Stomach (tissue), 9 donors: Measurements from ENCODE around the gene CORT. TPM values are rescaled to one million over a fixed set of nuclear protein-coding genes. Genes with fewer than 3 reads are reported as not detected.
A peak's percentile ranks its signal among the peaks of the same experiment; 100 is the strongest.
"Not testable (repeated sequence)": the region's sequence is repeated elsewhere in the genome, so short reads cannot be mapped to it uniquely, and the experiment has no call there.

Experiments
- DNase-seq, 2 donors: peaks; one replicate each; pipeline versions ENCODE4 v3.0.0 to v3.0.0-alpha.2; 2013 to 2019
- H3K27ac ChIP-seq, 5 donors: fragments of 200-600 bp in 4 of 5; sonication (generic) in 4 of 5; one replicate each; pipeline ENCODE4 v1.5.1; 2013 to 2019; ENCODE audit warnings: mild to moderate bottlenecking in 1 of 5, moderate library complexity in 1 of 5
- H3K27me3 ChIP-seq, 3 donors: fragments of 200-600 bp; sonication (generic); one replicate each; pipeline ENCODE4 v1.5.1; 2017 to 2019; ENCODE audit warnings: mixed run types in 1 of 3
- H3K36me3 ChIP-seq, 4 donors: fragments of 200-600 bp; sonication (generic); 1 replicate in 3 of 4; 2 replicates in 1 of 4; pipeline ENCODE4 v1.5.1; 2016 to 2019
- H3K4me1 ChIP-seq, 4 donors: fragments of 200-600 bp; sonication (generic); one replicate each; pipeline ENCODE4 v1.5.1; 2016 to 2019
- H3K4me3 ChIP-seq, 4 donors: fragments of 200-600 bp; sonication (generic) in 3 of 4; one replicate each; pipeline ENCODE4 v1.5.1; 2016 to 2019; ENCODE audit warnings: mild to moderate bottlenecking in 1 of 4
- H3K9me3 ChIP-seq, 4 donors: fragments of 200-600 bp; sonication (generic); one replicate each; pipeline ENCODE4 v1.5.1; 2016 to 2019
- CTCF ChIP-seq, 7 experiments: fragments of 450-650 bp in 4 of 7; fragments of 200-600 bp in 3 of 7; sonication (generic) in 3 of 7; IDR thresholded peaks; one replicate each; pipeline ENCODE4 v1.5.1; 2016 to 2019; ENCODE audit warnings: antibody characterized with exemption in 7 of 7, control low read depth in 2 of 7, mild to moderate bottlenecking in 1 of 7
- EP300 ChIP-seq: sonication (generic); formaldehyde crosslinking; IDR thresholded peaks from one replicate; pipeline ENCODE4 v1.6.1; 2017; ENCODE audit warnings: antibody characterized with exemption
- POLR2A ChIP-seq, 4 donors: fragments of 450-650 bp; IDR thresholded peaks; one replicate each; pipeline ENCODE4 v1.6.1; 2016; ENCODE audit warnings: antibody characterized with exemption in 4 of 4, control low read depth in 2 of 4, mild to moderate bottlenecking in 1 of 4, moderate library complexity in 1 of 4
- POLR2AphosphoS5 ChIP-seq, 3 donors: sonication (generic); formaldehyde crosslinking; IDR thresholded peaks; one replicate each; pipeline ENCODE4 v1.6.1; 2016; ENCODE audit warnings: antibody characterized with exemption in 3 of 3
- WGBS, 5 donors: extraction: QIAGEN DNeasy Blood & Tissue Kit in 3 of 5; methylation state at CpG; one replicate each; pipeline versions ENCODE4 v1.1.5 to v1.1.7; 2013 to 2018; 5-methylcytosine and 5-hydroxymethylcytosine counted together
- intact Hi-C: fragments of 100-400 bp; cut with DNase I; formaldehyde crosslinking; loops from one replicate; pipeline ENCODE4 v1.15.1; 2023; ENCODE audit warnings: low total_unique reads
- polyA plus RNA-seq, 3 donors: library from polyadenylated mRNA; stranded (reverse); fragments of 200-250 nt; gene quantifications; one replicate each; pipeline ENCODE4 v1.2.3, GENCODE V29; 2013
- total RNA-seq, 5 donors: library from RNA; depleted of rRNA; stranded (reverse); fragments of >200 nt; gene quantifications; one replicate each; pipeline versions ENCODE4 v1.1.0 to v1.2.3, GENCODE V29; 2014 to 2016
- donor health status: healthy with polysubstance abuse.
- donor health status: Bipolar disorder and iron deficiency.
- donor health status: healthy.

Gene CORT
- total and polyA plus RNA-seq, 8 donors = 0.40 to 4.0 (median 1.7) TPM; not detected in 4

- no peaks in the 10 kb centered on the region for H3K27me3 ChIP-seq
- peak in 1 of 2 donors; percentile 50 for DNase-seq
- H3K36me3 ChIP-seq = peaks cover 15 to 37% (median 29%) of the 10 kb centered on the region in 4 donors
- H3K4me1 ChIP-seq = peaks cover 0 to 6% (median 0%) of the 10 kb centered on the region in 4 donors
- H3K9me3 ChIP-seq = no peaks in the 10 kb centered on the region
- intact Hi-C loops = no loop called here
- TF ChIP-seq POLR2A (IDR thresholded peaks at IDR 0.05) = no peak
- no peak for TF ChIP-seq POLR2AphosphoS5 (IDR thresholded peaks at IDR 0.05)
- no peak for TF ChIP-seq CTCF (IDR thresholded peaks at IDR 0.05)
- no peak for TF ChIP-seq EP300
- no peak overlapping the region for H3K27ac ChIP-seq
- WGBS, 5 donors = 65 to 70% (median 67%) methylated on average over 7 to 9 of the region's 9 CpGs
- H3K4me3 ChIP-seq = no peak overlapping the region
Observed at GRCh38 chr1:10424034-10424433, 25.8 kb upstream of the CORT start.

GRCh38 chr1:10424651-10425050, 25.2 kb upstream of the CORT start:
- no peak for DNase-seq
- intact Hi-C loops = loop anchor here (5.0 kb wide), 1 partner anchor 47 kb away; no protein-coding TSS in a partner anchor
- no peak overlapping the region for H3K4me3 ChIP-seq

GRCh38 chr1:10425826-10426534, 23.9 kb upstream of the CORT start:
- H3K9me3 ChIP-seq, H3K27ac ChIP-seq, DNase-seq, H3K27me3 ChIP-seq, H3K4me3 ChIP-seq: not testable (repeated sequence)
- H3K36me3 ChIP-seq = peaks cover 5 to 18% (median 10%) of the 10 kb centered on the region in 4 donors
- H3K4me1 ChIP-seq = peaks cover 6 to 18% (median 13%) of the 10 kb centered on the region in 4 donors
- WGBS, 5 donors = 60 to 84% (median 79%) methylated on average over 10 to 21 of the region's 21 CpGs
- intact Hi-C loops = loop anchor here (5.0 kb wide), 1 partner anchor 49 kb away; no protein-coding TSS in a partner anchor

More at GRCh38 chr1:10424651-10425050, 25.2 kb upstream of the CORT start:
- 82 to 89% (median 84%) methylated on average over 8 of the region's 8 CpGs for WGBS, 5 donors
- Histone ChIP-seq H3K36me3 (peaks cover 10 to 31% (median 23%) of the 10 kb centered on the region in 4 donors), H3K9me3 (no peaks in the 10 kb centered on the region), H3K27ac (no peak overlapping the region), H3K27me3 (no peaks in the 10 kb centered on the region), H3K4me1 (peaks cover under 1 to 10% (median 2%) of the 10 kb centered on the region in 4 donors)
- no peak for TF ChIP-seq CTCF (IDR thresholded peaks at IDR 0.05)
- no peak for TF ChIP-seq POLR2A (IDR thresholded peaks at IDR 0.05)

- Histone ChIP-seq H3K4me1 (peaks cover 11 to 23% (median 18%) of the 10 kb centered on the region in 4 donors), H3K36me3 (peaks cover under 1 to 13% (median 5%) of the 10 kb centered on the region in 4 donors)
- H3K27me3 ChIP-seq, H3K4me3 ChIP-seq, DNase-seq, H3K9me3 ChIP-seq, H3K27ac ChIP-seq: not testable (repeated sequence)
- intact Hi-C loops = loop anchor here (5.0 kb wide), 1 partner anchor 49 kb away; no protein-coding TSS in a partner anchor
- WGBS, 5 donors = 87 to 100% (median 96%) methylated on average over 1 to 21 of the region's 21 CpGs; no CpG with 5 or more reads in 1 of the 5 donors
Observed at GRCh38 chr1:10426535-10426848, 23.3 kb upstream of the CORT start.

GRCh38 chr1:10428984-10429383, 20.8 kb upstream of the CORT start:
- Histone ChIP-seq H3K4me3 (no peak overlapping the region), H3K27me3 (no peaks in the 10 kb centered on the region), H3K36me3 (no peaks in the 10 kb centered on the region), H3K27ac (no peak overlapping the region), H3K9me3 (no peaks in the 10 kb centered on the region), H3K4me1 (peaks cover 13 to 41% (median 27%) of the 10 kb centered on the region in 4 donors)
- no peak for DNase-seq
- TF ChIP-seq EP300 = no peak
- no peak for TF ChIP-seq CTCF (IDR thresholded peaks at IDR 0.05)
- TF ChIP-seq POLR2AphosphoS5 (IDR thresholded peaks at IDR 0.05) = no peak
- TF ChIP-seq POLR2A (IDR thresholded peaks at IDR 0.05) = no peak
- WGBS, 5 donors = 86 to 95% (median 89%) methylated on average over 4 to 5 of the region's 5 CpGs
- intact Hi-C loops = loop anchor here (5.0 kb wide), 1 partner anchor 52 kb away; no protein-coding TSS in a partner anchor
